ENCODE data around the gene TYMS.

The TYMS gene

GRCh38 chr18:647304-647703, 10.1 kb upstream of the TYMS start:
- no peak for DNase-seq

DNA sequence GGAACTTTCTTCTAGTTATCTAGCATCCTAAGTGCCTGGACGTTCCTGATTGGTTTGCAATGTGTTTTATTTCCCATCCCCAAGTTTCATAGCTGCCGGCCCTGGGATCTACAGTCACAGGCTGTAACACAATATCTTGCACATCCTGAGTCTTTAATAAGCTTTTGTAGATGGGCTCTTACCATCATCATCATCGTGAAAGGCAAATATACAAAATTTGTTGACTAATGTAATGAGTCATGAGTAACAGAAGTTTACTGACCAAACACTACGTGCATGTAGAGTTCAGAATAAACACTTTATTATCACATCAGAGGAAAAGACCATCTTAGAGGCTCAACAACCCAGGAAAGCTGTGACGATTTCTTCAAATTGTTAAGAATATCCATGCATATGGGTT, 8.1 kb upstream of the TYMS start:
- DNase-seq, result no peak

- no peak for DNase-seq
Observed at GRCh38 chr18:650428-650858, 7.0 kb upstream of the TYMS start.

DNA sequence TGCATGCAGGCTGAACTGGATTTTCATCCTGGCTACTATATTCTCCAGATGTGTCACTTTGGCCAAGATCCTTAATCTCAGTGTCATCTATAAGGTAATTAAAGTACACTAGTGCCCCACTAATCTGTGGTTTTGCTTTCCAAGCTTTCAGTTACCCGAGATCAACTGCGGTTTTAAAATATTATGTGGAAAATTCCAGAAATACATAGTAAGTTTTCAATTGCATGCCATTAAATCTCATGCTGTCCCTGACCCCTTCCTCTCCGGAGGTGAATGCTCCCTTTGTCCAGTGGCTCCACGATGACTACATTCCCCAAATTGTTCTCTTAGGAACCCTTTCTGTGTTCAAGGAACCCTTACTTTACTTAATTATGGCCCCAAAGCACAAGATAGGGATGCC, 5.3 kb upstream of the TYMS start:
- no peak for DNase-seq

GRCh38 chr18:653512-653911, 3.9 kb upstream of the TYMS start:
- DNase-seq, result no peak

GRCh38 chr18:654601-655000, 2.9 kb upstream of the TYMS start:
- no peak for DNase-seq

- DNase-seq, result no peak
Observed at GRCh38 chr18:655445-655844, 2.0 kb upstream of the TYMS start.

GRCh38 chr18:658001-658946, 821 bp downstream of the TYMS start:
- no peak for DNase-seq

DNA sequence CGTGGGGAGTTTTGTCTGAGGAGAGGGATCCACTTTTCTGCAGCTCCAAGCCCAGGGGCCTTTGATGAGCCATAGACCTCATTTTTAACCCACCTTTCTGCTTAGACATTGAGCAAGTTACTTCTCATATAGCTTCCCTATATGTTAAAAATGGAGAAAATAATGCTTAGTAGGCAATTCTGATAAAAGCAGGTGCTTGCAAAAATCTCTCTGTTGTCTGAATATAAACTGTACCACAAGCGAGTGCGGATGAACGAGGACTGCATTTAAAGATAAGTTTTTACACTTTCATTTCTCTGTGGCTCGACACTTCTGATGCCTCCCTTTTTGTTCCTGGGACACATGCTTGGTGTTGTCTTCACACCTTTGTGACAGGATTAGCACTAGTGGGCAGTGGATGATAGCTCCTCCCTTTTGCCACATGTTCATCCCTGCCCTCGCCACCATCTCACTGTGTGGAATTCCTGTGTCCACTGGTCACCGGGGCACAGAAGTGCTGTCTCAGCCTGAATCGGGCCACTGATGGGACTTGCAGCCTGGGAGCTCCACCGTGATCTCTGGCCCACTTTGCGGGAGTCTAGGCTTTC, 1.6 kb downstream of the TYMS start:
- DNase-seq, result no peak

DNA sequence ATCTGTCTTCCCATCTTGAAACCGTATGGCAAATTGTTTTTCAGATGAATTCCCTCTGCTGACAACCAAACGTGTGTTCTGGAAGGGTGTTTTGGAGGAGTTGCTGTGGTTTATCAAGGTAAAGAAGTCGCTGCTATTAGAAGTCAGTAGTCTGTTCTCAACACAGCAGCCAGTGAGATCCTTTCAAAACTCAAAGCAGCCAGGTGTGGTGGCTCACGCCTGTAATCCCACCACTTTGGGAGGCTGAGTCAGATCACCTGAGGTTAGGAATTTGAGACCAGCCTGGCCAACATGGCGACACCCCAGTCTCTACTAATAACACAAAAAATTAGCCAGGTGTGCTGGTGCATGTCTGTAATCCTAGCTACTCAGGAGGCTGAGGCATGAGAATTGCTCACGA, 2.1 kb downstream of the TYMS start:
- DNase-seq, result no peak

- no peak for DNase-seq
Observed at GRCh38 chr18:662197-662596, 4.7 kb downstream of the TYMS start.

DNA sequence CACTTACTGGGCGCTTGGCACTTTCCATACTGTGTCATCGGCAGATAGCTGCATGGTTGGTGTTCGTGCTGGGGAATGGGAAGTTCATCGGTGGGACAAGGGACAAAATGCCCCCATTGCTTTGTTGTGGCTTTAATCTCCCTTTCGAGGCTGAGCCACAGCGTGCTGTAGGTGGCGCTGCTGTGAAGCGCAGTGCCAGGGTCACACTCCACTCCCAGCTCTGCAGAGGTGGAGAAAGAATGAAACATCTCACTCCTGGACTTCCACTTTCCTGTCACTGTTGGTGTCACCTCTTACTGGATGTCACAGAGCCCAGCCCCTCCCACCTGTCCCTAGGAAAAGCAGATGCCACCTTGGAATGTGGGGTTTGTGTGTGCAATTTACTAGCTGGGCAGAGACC, 8.7 kb downstream of the TYMS start:
- DNase-seq, result no peak

- DNase-seq, result no peak
Observed at GRCh38 chr18:666628-667027, 9.2 kb downstream of the TYMS start.

DNA sequence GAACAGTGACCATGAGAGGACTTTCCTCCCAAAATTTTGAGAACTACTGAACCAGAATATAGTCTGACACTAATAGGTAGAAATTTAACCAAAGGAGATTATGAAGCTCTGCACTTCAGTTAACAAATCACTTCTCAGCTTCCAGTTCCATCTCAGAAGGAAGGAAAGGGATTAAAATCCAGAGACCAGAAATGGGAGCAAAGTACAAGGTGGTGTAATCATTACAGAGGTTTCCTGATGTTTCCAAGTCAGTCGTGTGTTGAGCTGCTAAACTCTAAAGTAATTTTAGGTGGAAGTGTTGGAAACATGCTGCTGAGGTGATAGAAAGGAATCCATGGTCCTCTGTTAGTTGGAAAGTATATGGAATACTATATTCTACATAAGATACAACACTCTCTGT, 10.8 kb downstream of the TYMS start:
- DNase-seq, result no peak

DNA sequence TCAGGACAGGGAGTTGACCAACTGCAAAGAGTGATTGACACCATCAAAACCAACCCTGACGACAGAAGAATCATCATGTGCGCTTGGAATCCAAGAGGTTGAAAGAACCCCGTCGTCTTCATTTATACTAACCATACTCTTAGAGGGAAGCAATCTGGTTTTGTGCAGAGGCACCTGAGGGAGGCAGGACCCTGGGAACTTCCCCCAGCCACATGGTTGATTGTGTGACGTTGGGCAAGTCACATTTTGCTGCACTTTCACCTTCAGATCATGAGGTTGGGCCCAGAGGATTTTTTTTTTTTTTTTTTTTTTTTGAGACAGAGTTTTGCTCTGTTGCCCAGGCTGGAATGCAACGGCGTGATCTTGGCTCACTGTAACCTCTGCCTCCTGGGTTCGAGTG, 11.6 kb downstream of the TYMS start:
- no peak for DNase-seq

GRCh38 chr18:670522-670921, 13.1 kb downstream of the TYMS start:
- no peak for DNase-seq

DNA sequence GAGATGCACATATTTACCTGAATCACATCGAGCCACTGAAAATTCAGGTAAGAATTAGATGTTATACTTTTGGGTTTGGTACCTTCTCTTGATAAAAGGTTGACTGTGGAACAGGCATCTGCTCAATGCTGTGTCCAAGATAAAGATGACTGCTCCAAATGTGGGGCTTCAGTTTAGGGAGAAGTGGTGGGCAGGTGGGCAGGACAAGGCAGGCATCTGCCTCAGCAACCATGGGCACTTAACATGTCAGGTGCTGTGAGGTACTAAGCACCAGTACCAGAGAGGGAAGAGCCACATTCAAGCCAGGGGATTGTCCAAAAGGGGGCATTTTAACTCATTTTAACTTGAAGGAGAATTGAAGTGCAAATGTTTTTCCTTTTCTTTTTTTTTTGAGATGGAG, 14.0 kb downstream of the TYMS start:
- no peak for DNase-seq

DNA sequence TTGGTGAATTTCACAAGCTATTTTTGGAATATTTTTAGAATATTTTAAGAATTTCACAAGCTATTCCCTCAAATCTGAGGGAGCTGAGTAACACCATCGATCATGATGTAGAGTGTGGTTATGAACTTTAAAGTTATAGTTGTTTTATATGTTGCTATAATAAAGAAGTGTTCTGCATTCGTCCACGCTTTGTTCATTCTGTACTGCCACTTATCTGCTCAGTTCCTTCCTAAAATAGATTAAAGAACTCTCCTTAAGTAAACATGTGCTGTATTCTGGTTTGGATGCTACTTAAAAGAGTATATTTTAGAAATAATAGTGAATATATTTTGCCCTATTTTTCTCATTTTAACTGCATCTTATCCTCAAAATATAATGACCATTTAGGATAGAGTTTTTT, 15.9 kb downstream of the TYMS start:
- DNase-seq, result no peak

DNA sequence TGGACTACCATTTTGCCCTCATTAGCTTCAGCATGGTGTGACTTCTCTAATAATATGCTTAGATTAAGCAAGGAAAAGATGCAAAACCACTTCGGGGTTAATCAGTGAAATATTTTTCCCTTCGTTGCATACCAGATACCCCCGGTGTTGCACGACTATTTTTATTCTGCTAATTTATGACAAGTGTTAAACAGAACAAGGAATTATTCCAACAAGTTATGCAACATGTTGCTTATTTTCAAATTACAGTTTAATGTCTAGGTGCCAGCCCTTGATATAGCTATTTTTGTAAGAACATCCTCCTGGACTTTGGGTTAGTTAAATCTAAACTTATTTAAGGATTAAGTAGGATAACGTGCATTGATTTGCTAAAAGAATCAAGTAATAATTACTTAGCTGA, 16.3 kb downstream of the TYMS start:
- no peak for DNase-seq

- DNase-seq, result no peak
Observed at GRCh38 chr18:675307-675706, 17.9 kb downstream of the TYMS start.

DNA sequence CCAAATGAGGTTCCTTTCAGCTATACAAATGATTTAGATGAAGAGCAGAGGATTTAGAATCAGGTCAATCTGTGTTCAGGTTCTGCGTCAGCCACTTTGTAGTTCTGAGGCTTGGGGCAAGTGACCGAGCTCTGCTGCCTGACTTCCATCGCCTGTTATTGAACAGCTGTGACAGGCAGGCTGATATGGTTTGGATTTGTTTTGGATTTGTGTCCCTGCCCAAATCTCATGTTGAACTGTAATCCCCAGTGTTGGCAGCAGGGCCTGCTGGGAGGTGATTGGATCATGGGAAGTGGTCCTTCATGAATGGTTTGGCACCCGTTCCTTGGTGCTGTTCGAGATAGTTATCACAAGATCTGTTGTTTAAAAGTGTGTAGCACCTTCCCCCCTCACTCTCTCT, 18.6 kb downstream of the TYMS start:
- no peak for DNase-seq

GRCh38 chr18:676736-677135, 19.3 kb downstream of the TYMS start:
- DNase-seq, result no peak

GRCh38 chr18:677145-677544, 19.7 kb downstream of the TYMS start:
- DNase-seq, result no peak

DNA sequence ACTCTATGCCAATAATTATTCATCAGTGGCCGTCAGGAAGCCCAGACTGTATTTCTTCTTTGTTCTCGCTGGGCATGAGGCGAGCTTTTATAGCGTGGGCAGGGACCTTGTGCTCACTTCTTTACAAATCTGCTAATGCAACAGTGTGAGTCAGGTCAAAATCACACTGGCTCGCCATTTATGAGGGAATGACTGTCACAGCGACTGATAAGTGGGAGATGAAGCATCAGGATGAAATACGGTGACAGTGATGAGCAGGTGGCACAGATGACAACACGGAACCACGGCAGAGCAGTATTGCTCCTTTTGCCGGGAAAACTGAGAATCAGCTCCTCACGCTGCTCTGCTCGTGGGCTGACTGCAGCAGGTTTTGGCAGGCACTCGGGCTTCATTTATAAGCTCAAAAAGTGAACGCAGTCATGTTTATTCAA, 20.5 kb downstream of the TYMS start:
- DNase-seq, result no peak

All from effector CD4-positive, alpha-beta T cell (primary cell).